ENCODE data around the gene TGFBI. TPM values are rescaled to one million over a fixed set of nuclear protein-coding genes. Genes with fewer than 3 reads are reported as not detected.

The TGFBI gene
- total and polyA plus RNA-seq, 12 donors = 26.8 to 200 (median 104) TPM

DNA sequence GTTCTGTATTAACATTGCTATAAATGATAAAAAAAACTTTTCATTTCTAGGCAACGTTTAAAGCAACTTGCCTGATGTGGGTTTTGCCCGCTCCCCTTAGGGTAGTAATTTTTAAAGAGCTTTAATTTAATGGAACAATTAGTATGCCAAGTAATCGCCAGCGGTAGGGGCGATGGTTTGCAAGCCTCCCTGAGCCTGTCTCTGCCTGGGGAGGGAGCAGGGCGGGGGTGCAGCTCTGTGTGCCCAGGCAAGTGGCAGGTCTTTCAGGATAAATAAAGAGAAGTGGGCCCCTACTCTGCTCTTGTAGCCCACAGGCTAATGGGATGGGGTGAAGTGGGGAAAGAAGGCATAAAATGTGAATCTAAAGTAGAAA, 13.8 kb upstream of the TGFBI start:
- WGBS, 4 donors = 84 to 98% (median 90%) methylated on average over 6 of the region's 6 CpGs
- Histone ChIP-seq H3K27me3 (no peaks in the 10 kb centered on the region), H3K4me1 (replicated peaks in 1 of 2) (peaks cover 19 to 51% of the 10 kb centered on the region in 2 donors), H3K4me3 (no peak overlapping the region), H3K9me3 (replicated peaks in 1 of 3) (no peaks in the 10 kb centered on the region), H3K27ac (no peak overlapping the region), H3K36me3 (replicated peaks in 1 of 2) (no peaks in the 10 kb centered on the region)
- no peak for TF ChIP-seq POLR2A (IDR thresholded peaks at IDR 0.05)
- TF ChIP-seq, protein P1, sequence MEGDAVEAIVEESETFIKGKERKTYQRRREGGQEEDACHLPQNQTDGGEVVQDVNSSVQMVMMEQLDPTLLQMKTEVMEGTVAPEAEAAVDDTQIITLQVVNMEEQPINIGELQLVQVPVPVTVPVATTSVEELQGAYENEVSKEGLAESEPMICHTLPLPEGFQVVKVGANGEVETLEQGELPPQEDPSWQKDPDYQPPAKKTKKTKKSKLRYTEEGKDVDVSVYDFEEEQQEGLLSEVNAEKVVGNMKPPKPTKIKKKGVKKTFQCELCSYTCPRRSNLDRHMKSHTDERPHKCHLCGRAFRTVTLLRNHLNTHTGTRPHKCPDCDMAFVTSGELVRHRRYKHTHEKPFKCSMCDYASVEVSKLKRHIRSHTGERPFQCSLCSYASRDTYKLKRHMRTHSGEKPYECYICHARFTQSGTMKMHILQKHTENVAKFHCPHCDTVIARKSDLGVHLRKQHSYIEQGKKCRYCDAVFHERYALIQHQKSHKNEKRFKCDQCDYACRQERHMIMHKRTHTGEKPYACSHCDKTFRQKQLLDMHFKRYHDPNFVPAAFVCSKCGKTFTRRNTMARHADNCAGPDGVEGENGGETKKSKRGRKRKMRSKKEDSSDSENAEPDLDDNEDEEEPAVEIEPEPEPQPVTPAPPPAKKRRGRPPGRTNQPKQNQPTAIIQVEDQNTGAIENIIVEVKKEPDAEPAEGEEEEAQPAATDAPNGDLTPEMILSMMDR (IDR thresholded peaks at IDR 0.05) = no peak
- intact Hi-C loops (cut with DNase I) = no loop called here
- DNase-seq = no peak

DNA sequence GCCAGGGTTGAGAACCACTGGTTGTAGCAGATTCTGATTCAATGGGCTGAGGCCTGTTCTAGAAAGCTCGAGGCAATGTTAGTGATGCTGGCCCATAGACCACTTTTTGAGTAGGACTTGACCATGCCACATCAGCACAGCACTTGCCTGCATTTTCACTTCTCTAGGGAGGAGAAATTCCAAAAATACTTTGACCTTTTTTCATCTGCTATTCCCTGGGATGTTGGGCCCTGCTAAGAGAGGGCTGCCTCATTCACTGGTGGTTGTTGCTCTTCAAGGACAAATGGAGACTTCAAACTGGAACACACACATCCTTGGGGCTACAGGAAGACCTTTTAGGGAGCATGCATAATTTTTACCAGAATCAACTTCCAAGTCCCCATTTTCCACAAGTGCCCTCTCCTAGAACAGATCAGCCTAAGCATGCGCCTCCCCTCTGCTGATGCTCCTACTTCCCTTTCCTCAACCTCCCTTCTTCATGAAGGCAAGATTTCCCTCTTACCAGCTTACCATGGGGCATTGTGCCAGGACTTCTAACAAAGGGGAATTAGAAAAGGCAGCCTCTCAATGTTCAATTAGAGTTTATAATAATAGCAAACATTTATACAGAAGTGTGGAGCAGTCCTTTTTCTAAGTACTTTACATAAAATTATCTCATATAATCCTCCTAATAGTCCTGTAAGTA, 12.7 kb upstream of the TGFBI start:
- Histone ChIP-seq H3K9me3 (replicated peaks in 1 of 3) (no peaks in the 10 kb centered on the region), H3K4me1 (replicated peaks in 1 of 2) (peaks cover 19 to 49% of the 10 kb centered on the region in 2 donors), H3K36me3 (replicated peaks in 1 of 2) (no peaks in the 10 kb centered on the region), H3K27ac (no peak overlapping the region), H3K27me3 (no peaks in the 10 kb centered on the region), H3K4me3 (no peak overlapping the region)
- no peak for TF ChIP-seq POLR2A (IDR thresholded peaks at IDR 0.05)
- TF ChIP-seq, protein P1 (IDR thresholded peaks at IDR 0.05) = no peak
- intact Hi-C loops (cut with DNase I) = no loop called here
- peak in 1 of 7 donors; percentile 45 for DNase-seq
- 83 to 98% (median 93%) methylated on average over 2 of the region's 2 CpGs for WGBS, 4 donors

DNA sequence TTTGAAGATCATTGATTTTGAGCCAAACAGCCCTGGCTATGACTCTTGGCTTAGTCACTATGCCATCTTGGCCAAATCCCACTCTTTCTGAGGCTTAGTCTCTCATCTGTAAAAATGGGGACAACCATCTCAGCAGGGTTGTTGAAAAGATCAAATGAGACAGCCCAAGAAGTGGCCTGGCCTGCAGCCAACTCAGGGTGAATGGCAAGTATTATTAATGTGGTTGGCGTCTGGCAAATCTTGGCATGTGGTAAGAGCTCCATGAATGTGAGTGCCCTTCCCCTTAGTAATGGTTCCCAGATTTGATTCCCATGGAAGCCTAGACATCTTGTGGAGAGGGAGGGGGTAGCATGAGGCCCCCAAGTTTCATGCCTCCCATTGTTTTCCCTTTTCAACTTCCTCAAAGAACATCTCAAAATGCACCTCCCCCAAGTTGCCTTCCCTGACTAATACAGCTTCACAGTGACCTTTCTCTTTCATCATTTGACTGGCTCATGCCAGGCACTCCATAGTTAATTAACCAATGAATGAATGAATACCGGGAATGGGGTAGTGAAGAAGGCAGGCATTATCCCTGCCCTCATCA, 11.8 kb upstream of the TGFBI start:
- intact Hi-C loops (cut with DNase I) = no loop called here
- peak; percentile 38 to 76 (median 60) for DNase-seq

More for the DNA sequence above, 11.8 kb upstream of the TGFBI start:
- Histone ChIP-seq H3K27me3 (no peaks in the 10 kb centered on the region), H3K4me1 (replicated peaks in 1 of 2) (peaks cover 13 to 41% of the 10 kb centered on the region in 2 donors), H3K4me3 (no peak overlapping the region), H3K9me3 (replicated peaks in 1 of 3) (no peaks in the 10 kb centered on the region), H3K27ac (peak overlapping the region in 1 of 5 donors; percentile 0), H3K36me3 (replicated peaks in 1 of 2) (no peaks in the 10 kb centered on the region)
- TF ChIP-seq, protein P1 (IDR thresholded peaks at IDR 0.05) = no peak
- TF ChIP-seq POLR2A (IDR thresholded peaks at IDR 0.05) = no peak
- 37 to 45% (median 39%) methylated on average over 2 of the region's 2 CpGs for WGBS, 4 donors

Measured in adrenal gland (tissue), 12 donors.